ENCODE measurements around the gene ZMAT5. TPM values are rescaled to one million over a fixed set of nuclear protein-coding genes. Genes with fewer than 3 reads are reported as not detected.

ZMAT5 gene
- total RNA-seq: 10 to 100 TPM; 17.2 to 30.1 (median 21.8) TPM

- 0 to 2% methylated on average over 29 of the region's 32 CpGs for WGBS, 2 donors
- intact Hi-C loops (cut with DNase I; ENCODE audit: low total_unique reads): no loop called here
- peak; percentile 95 to 98 for DNase-seq (ENCODE audit: low spot score in 2 of 2)
- H3K4me3 ChIP-seq (ENCODE audit: low read depth, poor library complexity, severe bottlenecking): peak within 1 kb of the TSS; percentile 82
- TF ChIP-seq CTCF (IDR thresholded peaks at IDR 0.05) (no peak), POLR2A (IDR thresholded peaks at IDR 0.05) (no peak)
Measured at GRCh38 chr22:29766632-29767170, at the start of gene ZMAT5. TSS of gene ZMAT5 (minus strand) at chr22:29767007. CDS start at chr22:29748544, 18,463 bp downstream.

DNA sequence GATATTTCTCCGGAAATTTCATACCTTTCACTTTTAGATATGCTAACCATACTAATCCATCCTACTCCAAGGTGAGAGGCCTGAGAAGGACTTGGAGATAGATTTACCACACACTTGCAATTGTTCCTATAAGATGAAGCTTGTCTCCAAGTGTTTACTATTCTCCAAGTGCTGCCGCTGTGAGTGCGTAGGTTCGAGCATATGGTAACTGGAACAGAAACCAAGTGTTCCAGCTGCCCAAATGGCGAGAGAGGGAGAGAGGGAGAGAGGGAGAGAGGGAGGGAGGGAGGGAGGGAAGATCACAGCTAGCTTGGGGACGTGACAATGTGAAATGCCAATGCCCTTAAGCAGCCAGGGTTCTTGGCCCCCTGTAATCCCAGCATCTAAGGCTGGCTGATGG is 49.7 kb upstream of the ZMAT5 start:
- TF ChIP-seq POLR2A (IDR thresholded peaks at IDR 0.05) (no peak), CTCF (IDR thresholded peaks at IDR 0.05) (no peak)
- no peak for DNase-seq (ENCODE audit: low spot score in 2 of 2)
- 38 to 48% methylated on average over 6 of the region's 6 CpGs for WGBS, 2 donors
- H3K4me3 ChIP-seq (ENCODE audit: low read depth, poor library complexity, severe bottlenecking): no peak overlapping the region
- intact Hi-C loops (cut with DNase I; ENCODE audit: low total_unique reads): no loop called here

DNA sequence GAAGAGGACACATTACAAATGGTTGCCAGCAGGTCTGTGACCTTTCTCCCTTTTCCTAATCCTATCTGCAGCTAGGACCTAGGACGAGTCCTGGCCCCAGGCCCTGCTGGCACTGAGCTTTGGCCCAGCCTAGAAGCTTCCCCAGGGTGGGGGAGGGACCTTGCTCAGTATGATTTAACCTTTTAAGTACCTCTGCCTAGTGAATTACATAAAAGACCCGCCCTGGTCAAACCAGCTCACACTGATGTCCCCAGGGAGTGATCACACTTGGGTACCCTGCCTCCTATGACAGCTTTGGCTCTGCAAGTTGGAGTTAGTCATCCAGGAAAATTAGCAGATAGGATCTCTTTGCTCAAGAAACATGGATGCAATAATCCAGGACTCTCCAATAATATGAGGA is 49.3 kb upstream of the ZMAT5 start:
- no peak overlapping the region for H3K4me3 ChIP-seq (ENCODE audit: low read depth, poor library complexity, severe bottlenecking)
- 22 to 37% methylated on average over 2 of the region's 2 CpGs for WGBS, 2 donors
- no peak for DNase-seq (ENCODE audit: low spot score in 2 of 2)
- intact Hi-C loops (cut with DNase I; ENCODE audit: low total_unique reads): no loop called here
- TF ChIP-seq POLR2A (IDR thresholded peaks at IDR 0.05) (no peak), CTCF (IDR thresholded peaks at IDR 0.05) (no peak)

GRCh38 chr22:29815580-29815979 is 48.8 kb upstream of the ZMAT5 start:
- WGBS, 2 donors: 40 to 49% methylated on average over 4 of the region's 4 CpGs
- DNase-seq (ENCODE audit: low spot score in 2 of 2): no peak
- TF ChIP-seq CTCF (IDR thresholded peaks at IDR 0.05) (no peak), POLR2A (IDR thresholded peaks at IDR 0.05) (no peak)
- intact Hi-C loops (cut with DNase I; ENCODE audit: low total_unique reads): no loop called here
- no peak overlapping the region for H3K4me3 ChIP-seq (ENCODE audit: low read depth, poor library complexity, severe bottlenecking)

DNA sequence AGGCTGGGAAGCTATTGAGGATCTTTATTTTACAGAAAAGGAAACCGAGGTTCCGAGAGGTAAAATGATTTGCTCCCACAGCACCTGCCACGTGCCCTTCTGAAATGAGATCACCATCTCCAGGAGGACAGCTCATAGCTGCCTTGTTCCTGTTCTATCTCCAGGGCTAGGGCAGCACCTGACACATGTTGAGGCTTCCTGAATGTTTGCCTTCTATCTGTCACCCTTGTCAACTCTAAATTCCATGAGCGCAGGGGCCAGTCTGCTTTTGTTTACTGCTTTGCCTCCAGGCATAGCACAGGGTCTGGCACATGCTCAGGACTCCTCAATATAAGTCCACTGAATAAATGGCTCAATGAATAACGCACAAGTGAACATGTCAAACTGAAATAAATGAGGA is 47.2 kb upstream of the ZMAT5 start:
- intact Hi-C loops (cut with DNase I; ENCODE audit: low total_unique reads): no loop called here
- no peak for DNase-seq (ENCODE audit: low spot score in 2 of 2)

More for the DNA sequence above, 47.2 kb upstream of the ZMAT5 start:
- WGBS, 2 donors: 78 to 90% methylated on average over 5 of the region's 5 CpGs
- TF ChIP-seq POLR2A (IDR thresholded peaks at IDR 0.05) (no peak), CTCF (IDR thresholded peaks at IDR 0.05) (no peak)
- no peak overlapping the region for H3K4me3 ChIP-seq (ENCODE audit: low read depth, poor library complexity, severe bottlenecking)
